B cell (primary cell): ENCODE data around the gene AP2B1. TPM values are rescaled to one million over a fixed set of nuclear protein-coding genes. Genes with fewer than 3 reads are reported as not detected.

ENCODE experiments used
- ATAC-seq: fragments of 200-7000 bp; cut with Tn5 transposase; one replicate; pipeline ENCODE4 v1.10.0; 2021; ENCODE audit warnings: low read depth, mild to moderate bottlenecking, moderate number of reproducible peaks, moderate library complexity
- CTCF ChIA-PET: fragments of 350-600 bp; sonication (Branson Sonifier 250); formaldehyde crosslinking; loops from one replicate; lab custom pipeline; 2021; ENCODE audit warnings: antibody characterized with exemption, inconsistent platforms; lab: Charles Lee
- POLR2A ChIA-PET: fragments of 350-600 bp; sonication (Branson Sonifier 250); formaldehyde crosslinking; loops from one replicate; lab custom pipeline; 2021; ENCODE audit warnings: antibody characterized with exemption; lab: Charles Lee
- DNase-seq: peaks from one replicate; pipeline ENCODE4 v3.0.0; 2013
- H2AFZ ChIP-seq: 2 replicates; pipeline ENCODE4 v1.6.1; 2012; ENCODE audit warnings: mild to moderate bottlenecking, low read depth, low read length; ENCODE audit not compliant: insufficient read depth, poor library complexity, severe bottlenecking
- H3K27ac ChIP-seq, 2 donors: 1 replicate in 1 of 2; 2 replicates in 1 of 2; pipeline ENCODE4 v1.5.1; 2012 to 2013; ENCODE audit warnings: low read length in 2 of 2, mild to moderate bottlenecking in 2 of 2, moderate library complexity in 1 of 2
- H3K27me3 ChIP-seq, 4 experiments: fragments of 200-600 bp in 1 of 4; sonication (generic) in 1 of 4; replicated peaks in 1 of 4; 1 replicate in 2 of 4; 2 replicates in 2 of 4; pipeline versions ENCODE4 v1.6.1 to v1.7.0; 2013 to 2016; ENCODE audit warnings: low read length in 3 of 4, mild to moderate bottlenecking in 2 of 4, mixed read lengths in 1 of 4, moderate library complexity in 1 of 4; ENCODE audit not compliant: insufficient read depth in 4 of 4, control insufficient read depth in 3 of 4; ENCODE audit errors: control extremely low read depth in 1 of 4
- H3K36me3 ChIP-seq, 2 experiments: replicated peaks in 1 of 2; 1 replicate in 1 of 2; 2 replicates in 1 of 2; pipeline versions ENCODE4 v1.6.1 to v1.7.1; 2013; ENCODE audit warnings: low read length in 1 of 2; ENCODE audit not compliant: insufficient read depth in 2 of 2, control insufficient read depth in 1 of 2; ENCODE audit errors: control extremely low read depth in 1 of 2, extremely low read depth in 1 of 2
- H3K4me1 ChIP-seq, 2 donors: fragments of 200-600 bp in 1 of 2; sonication (generic) in 1 of 2; 1 replicate in 1 of 2; 2 replicates in 1 of 2; pipeline versions ENCODE4 v1.5.1 to v1.6.1; 2013 to 2017; ENCODE audit warnings: low read length in 2 of 2; ENCODE audit not compliant: control insufficient read depth in 2 of 2, insufficient read depth in 2 of 2
- H3K4me2 ChIP-seq: replicated peaks from 2 replicates; pipeline ENCODE3; 2012; ENCODE audit warnings: mild to moderate bottlenecking, low read depth, low read length; ENCODE audit not compliant: poor library complexity, severe bottlenecking
- H3K4me3 ChIP-seq, 5 experiments: fragments of 200-600 bp in 1 of 5; sonication (generic) in 1 of 5; 1 replicate in 3 of 5; 2 replicates in 2 of 5; pipeline versions ENCODE4 v1.5.1 to v1.7.0; 2011 to 2016; ENCODE audit warnings: low read length in 4 of 5, mild to moderate bottlenecking in 4 of 5, low read depth in 2 of 5, control low read depth in 1 of 5, moderate library complexity in 1 of 5; ENCODE audit not compliant: insufficient read depth in 1 of 5; ENCODE audit errors: control extremely low read depth in 1 of 5, extremely low read depth in 1 of 5
- H3K79me2 ChIP-seq: fragments of 200-600 bp; sonication (generic); one replicate; pipeline ENCODE4 v1.6.0; 2016; ENCODE audit warnings: low read length; ENCODE audit not compliant: control insufficient read depth, insufficient read depth
- H3K9ac ChIP-seq: fragments of 200-600 bp; sonication (generic); 2 replicates; pipeline ENCODE4 v1.6.1; 2017; ENCODE audit warnings: mild to moderate bottlenecking, low read length, moderate library complexity
- H3K9me3 ChIP-seq, 3 donors: one replicate each; pipeline versions ENCODE4 v1.6.1 to v1.7.1; 2013; ENCODE audit warnings: low read length in 2 of 3; ENCODE audit not compliant: control insufficient read depth in 2 of 3, insufficient read depth in 1 of 3; ENCODE audit errors: control extremely low read depth in 1 of 3
- H4K20me1 ChIP-seq: 2 replicates; pipeline ENCODE4 v1.6.0; 2012; ENCODE audit warnings: mild to moderate bottlenecking, low read length; ENCODE audit not compliant: insufficient read depth, control insufficient read depth, poor library complexity, severe bottlenecking
- H3K27ac Mint-ChIP-seq: one replicate; pipeline ENCODE4 v1.8.0; 2021; ENCODE audit warnings: mixed read lengths
- H3K27me3 Mint-ChIP-seq: one replicate; pipeline ENCODE4 v1.8.0; 2021; ENCODE audit warnings: mixed read lengths
- H3K4me1 Mint-ChIP-seq: one replicate; pipeline ENCODE4 v1.8.0; 2021; ENCODE audit warnings: mixed read lengths
- H3K4me3 Mint-ChIP-seq: one replicate; pipeline ENCODE4 v1.8.0; 2021; ENCODE audit warnings: mixed read lengths
- H3K9me3 Mint-ChIP-seq: one replicate; pipeline ENCODE4 v1.8.0; 2022; ENCODE audit warnings: mixed read lengths; ENCODE audit not compliant: insufficient read depth
- CTCF ChIP-seq: fragments of 200-600 bp; IDR thresholded peaks from one replicate; pipeline ENCODE4 v1.8.0; 2022; ENCODE audit warnings: antibody characterized with exemption, mild to moderate bottlenecking
- EZH2 ChIP-seq: IDR thresholded peaks from 2 replicates; pipeline ENCODE4 v1.6.1; 2012; ENCODE audit warnings: borderline replicate concordance, low read depth, mild to moderate bottlenecking, moderate library complexity, low read length; ENCODE audit not compliant: insufficient read depth, poor library complexity, severe bottlenecking
- WGBS: methylation state at CpG from one replicate; pipeline ENCODE4 v1.1.5; 2013; ENCODE audit warnings: missing lambda C conversion rate; ENCODE audit not compliant: insufficient coverage; 5-methylcytosine and 5-hydroxymethylcytosine counted together
- intact Hi-C: fragments of 100-400 bp; cut with micrococcal nuclease; formaldehyde crosslinking; loops from one replicate; pipeline ENCODE4 v1.10.0; 2022
- polyA plus RNA-seq: library from polyadenylated mRNA; depleted of rRNA; stranded (reverse); fragments of >200 nt; gene quantifications from 2 replicates; pipeline ENCODE4 v1.2.3, GENCODE V29; 2012
- total RNA-seq, 2 donors: library from RNA; stranded (reverse); fragments of 120-200 nt in 1 of 2; gene quantifications; 1 replicate in 1 of 2; 2 replicates in 1 of 2; pipeline versions ENCODE4 v1.2.3 to v1.2.4, GENCODE V29; 2013 to 2022

The AP2B1 gene
- total and polyA plus RNA-seq, 2 donors (not counting 1 experiment from before 2014, with no cell fraction given) = 33.1 to 123 TPM

- no peaks in the 10 kb centered on the region for H3K79me2 ChIP-seq
- Mint-ChIP-seq H3K4me1 (no peaks in the 10 kb centered on the region), H3K9me3 (no peaks in the 10 kb centered on the region), H3K27ac (no peak overlapping the region), H3K4me3 (no peak overlapping the region), H3K27me3 (peaks cover 42% of the 10 kb centered on the region)
- H4K20me1 ChIP-seq = no peaks in the 10 kb centered on the region
- intact Hi-C loops = no loop called here
- peaks cover 0 to 14% (median 0%) of the 10 kb centered on the region in 4 experiments for H3K27me3 ChIP-seq
- no peak overlapping the region for H3K27ac ChIP-seq
- H3K9ac ChIP-seq = no peak overlapping the region
- 92% methylated on average over 2 of the region's 3 CpGs for WGBS
- no peak for DNase-seq
- no peaks in the 10 kb centered on the region for H3K9me3 ChIP-seq
- POLR2A ChIA-PET = no interaction called here
- H3K4me2 ChIP-seq = no peak overlapping the region
- no peak overlapping the region for H3K4me3 ChIP-seq
- CTCF ChIA-PET = no interaction called here
- H3K4me1 ChIP-seq = no peaks in the 10 kb centered on the region
- TF ChIP-seq CTCF (no peak), EZH2 (no peak)
- H3K36me3 ChIP-seq = no peaks in the 10 kb centered on the region
- ATAC-seq = no peak
- no peak overlapping the region for H2AFZ ChIP-seq
Measured at GRCh38 chr17:35557353-35557752, 29.8 kb upstream of the AP2B1 start.

GRCh38 chr17:35559495-35560210 is 27.5 kb upstream of the AP2B1 start:
- Histone ChIP-seq H3K4me1 (no peaks in the 10 kb centered on the region), H3K27ac (no peak overlapping the region), H3K36me3 (no peaks in the 10 kb centered on the region), H3K79me2 (no peaks in the 10 kb centered on the region), H2AFZ (no peak overlapping the region), H3K27me3 (peaks cover 0 to 14% (median 0%) of the 10 kb centered on the region in 4 experiments), H4K20me1 (no peaks in the 10 kb centered on the region), H3K9me3 (no peaks in the 10 kb centered on the region), H3K9ac (no peak overlapping the region), H3K4me2 (no peak overlapping the region), H3K4me3 (no peak overlapping the region)
- Mint-ChIP-seq H3K9me3 (no peaks in the 10 kb centered on the region), H3K27me3 (peaks cover 36% of the 10 kb centered on the region), H3K27ac (no peak overlapping the region), H3K4me1 (no peaks in the 10 kb centered on the region), H3K4me3 (no peak overlapping the region)
- no peak for TF ChIP-seq CTCF
- TF ChIP-seq EZH2 = no peak
- WGBS = no CpG with 5 or more reads among the region's 2 CpGs
- DNase-seq (no peak), ATAC-seq (no peak)
- POLR2A ChIA-PET = no interaction called here
- CTCF ChIA-PET = no interaction called here
- intact Hi-C loops = no loop called here
